K562 (cell line): ENCODE measurements around the gene DACT1. TPM values are rescaled to one million over a fixed set of nuclear protein-coding genes. Genes with fewer than 3 reads are reported as not detected.

Experiments used
- ATAC-seq: fragments of 200-7000 bp; cut with Tn5 transposase; 3 replicates; pipeline ENCODE4 v1.9.1; 2020; ENCODE audit warnings: moderate library complexity
- BruUV-seq: library from RNA; stranded (reverse); fragments of 400-500 nt; replicated peaks from 2 replicates; lab custom pipeline; 2021; lab: Mats Ljungman, UMichigan
- CTCF ChIA-PET: fragments of 300-600 bp; formaldehyde crosslinking; extraction: SDS; loops from one replicate; lab custom pipeline; 2021; ENCODE audit warnings: low intra/inter-chr PET ratio; lab: Yijun Ruan, JAX
- POLR2A ChIA-PET: fragments of 300-600, 350-650 bp; sonication (Branson Sonifier 250); formaldehyde crosslinking; extraction: SDS; loops from one replicate; lab custom pipeline; 2021; ENCODE audit warnings: antibody characterized with exemption, inconsistent platforms; lab: Yijun Ruan, JAX
- DNase-seq, 4 experiments: peaks; one replicate each; pipeline versions ENCODE4 v3.0.0 to v3.0.0-alpha.2; 2011 to 2018; ENCODE audit warnings: low spot score in 3 of 4, mixed read lengths in 3 of 4; ENCODE audit errors: extremely low read depth in 1 of 4
- FAIRE-seq: peaks from 2 replicates; lab custom pipeline; 2011; peaks lifted over from hg19 to GRCh38; lab: Jason Lieb, UNC
- H2AFZ ChIP-seq: 2 replicates; pipeline ENCODE4 v1.6.0; 2011; ENCODE audit warnings: low read depth, low read length, control low read depth, inconsistent platforms
- H3K27ac ChIP-seq: fragments of 200-600 bp; 3 replicates; pipeline ENCODE4 v1.8.0; 2011; ENCODE audit warnings: low read depth, mild to moderate bottlenecking, control low read depth, inconsistent platforms, low read length, moderate library complexity, mixed read lengths; ENCODE audit errors: extremely low read depth
- H3K27me3 ChIP-seq, 2 experiments: fragments of 300-600 bp in 1 of 2; 2 replicates in 1 of 2; 3 replicates in 1 of 2; pipeline versions ENCODE4 v1.6.0 to v1.8.0; 2011; ENCODE audit warnings: inconsistent platforms in 2 of 2, low read length in 2 of 2, mild to moderate bottlenecking in 1 of 2, mixed read lengths in 1 of 2, moderate library complexity in 1 of 2; ENCODE audit not compliant: control insufficient read depth in 2 of 2, insufficient read depth in 2 of 2
- H3K36me3 ChIP-seq: fragments of 300-600 bp; 3 replicates; pipeline ENCODE4 v1.8.0; 2011; ENCODE audit warnings: mild to moderate bottlenecking, low read length, inconsistent platforms; ENCODE audit not compliant: control insufficient read depth, insufficient read depth
- H3K4me1 ChIP-seq, 2 experiments: fragments of 200-600 bp in 1 of 2; replicated peaks in 1 of 2; 2 replicates in 1 of 2; 3 replicates in 1 of 2; pipeline versions ENCODE4 v1.5.1 to v1.8.0; 2011; ENCODE audit warnings: inconsistent platforms in 2 of 2, low read length in 2 of 2, mild to moderate bottlenecking in 1 of 2, mixed read lengths in 1 of 2, moderate library complexity in 1 of 2; ENCODE audit not compliant: control insufficient read depth in 2 of 2, insufficient read depth in 2 of 2
- H3K4me2 ChIP-seq: 2 replicates; pipeline ENCODE4 v1.6.1; 2011; ENCODE audit warnings: low read length, control low read depth, inconsistent platforms, mixed read lengths; ENCODE audit not compliant: insufficient read depth
- H3K4me3 ChIP-seq: fragments of 200-600 bp; sonication (generic), shearing (Covaris generic); 2 replicates; pipeline ENCODE4 v1.5.1; 2016; ENCODE audit warnings: control low read depth, inconsistent platforms
- H3K79me2 ChIP-seq: fragments of 200-600 bp; 3 replicates; pipeline ENCODE4 v1.8.0; 2011; ENCODE audit warnings: low read length, inconsistent platforms; ENCODE audit not compliant: control insufficient read depth, insufficient read depth
- H3K9ac ChIP-seq, 2 experiments: 2 replicates each; pipeline versions ENCODE4 v1.6.0 to v1.6.1; 2011; ENCODE audit warnings: low read depth in 2 of 2, low read length in 2 of 2, control low read depth in 1 of 2, inconsistent platforms in 1 of 2, mild to moderate bottlenecking in 1 of 2, mixed read lengths in 1 of 2; ENCODE audit not compliant: insufficient read depth in 1 of 2
- H3K9me1 ChIP-seq: one replicate; pipeline ENCODE4 v1.6.0; 2011; ENCODE audit warnings: inconsistent platforms, mild to moderate bottlenecking, low read length, moderate library complexity; ENCODE audit not compliant: control insufficient read depth, insufficient read depth
- H3K9me3 ChIP-seq: replicated peaks from 2 replicates; pipeline ENCODE4 v1.5.1; 2011; ENCODE audit warnings: low read depth, low read length, inconsistent platforms; ENCODE audit not compliant: control insufficient read depth, insufficient read depth
- H4K20me1 ChIP-seq: replicated peaks from 2 replicates; pipeline ENCODE4 v1.6.1; 2011; ENCODE audit warnings: low read length, inconsistent platforms, mixed read lengths; ENCODE audit not compliant: control insufficient read depth, insufficient read depth
- E2F6 ChIP-seq, 2 experiments: IDR thresholded peaks; 2 replicates each; pipeline ENCODE4 v1.6.1; 2011; ENCODE audit warnings: borderline replicate concordance in 1 of 2, control low read depth in 1 of 2, low read depth in 1 of 2, low read length in 1 of 2, mild to moderate bottlenecking in 1 of 2, mixed read lengths in 1 of 2, moderate library complexity in 1 of 2; ENCODE audit not compliant: insufficient read depth in 1 of 2, insufficient read length in 1 of 2, poor library complexity in 1 of 2, severe bottlenecking in 1 of 2; ENCODE audit errors: extremely low read depth in 1 of 2
- ESRRA ChIP-seq: fragments of 450-650 bp; IDR thresholded peaks from 2 replicates; pipeline ENCODE4 v1.6.1; 2014; ENCODE audit warnings: low read depth, mild to moderate bottlenecking, moderate library complexity, borderline replicate concordance
- ETV1 ChIP-seq: fragments of 450-650 bp; conservative IDR thresholded peaks from 2 replicates; pipeline ENCODE4 v1.6.1; 2016; ENCODE audit warnings: missing genetic modification characterization, control low read depth, low read depth, missing compliant biosample characterization
- HDAC1 ChIP-seq, 2 experiments: fragments of 450-650 bp; IDR thresholded peaks; 2 replicates each; pipeline ENCODE4 v1.6.1; 2016 to 2017; ENCODE audit warnings: inconsistent platforms in 1 of 2, mild to moderate bottlenecking in 1 of 2, moderate library complexity in 1 of 2
- NEUROD1 ChIP-seq: fragments of 150-350 bp; IDR thresholded peaks from 2 replicates; pipeline ENCODE4 v1.6.1; 2014; ENCODE audit warnings: borderline replicate concordance, low read length, low read depth; ENCODE audit not compliant: partially characterized antibody
- PCBP1 ChIP-seq: fragments of 200-400 bp; formaldehyde crosslinking; IDR thresholded peaks from 2 replicates; pipeline ENCODE4 v1.6.1; 2018; ENCODE audit warnings: mild to moderate bottlenecking, low read depth, low read length; ENCODE audit not compliant: poor library complexity, severe bottlenecking
- TAF7 ChIP-seq: fragments of 450-650 bp; IDR thresholded peaks from 2 replicates; pipeline ENCODE4 v1.6.1; 2016; ENCODE audit warnings: missing genetic modification characterization, missing compliant biosample characterization
- ZBTB8A ChIP-seq: fragments of 450-650 bp; IDR thresholded peaks from 2 replicates; pipeline ENCODE4 v1.6.1; 2018; ENCODE audit warnings: mild to moderate bottlenecking, moderate library complexity; ENCODE audit not compliant: partially characterized antibody
- ZFP1 ChIP-seq: fragments of 450-650 bp; formaldehyde crosslinking; IDR thresholded peaks from 2 replicates; pipeline ENCODE4 v1.4.0; 2020; ENCODE audit warnings: mild to moderate bottlenecking, mixed read lengths
- ZNF140 ChIP-seq: fragments of 250-450 bp; sonication (Bioruptor Pico); IDR thresholded peaks from 2 replicates; pipeline ENCODE4 v1.8.0; 2021; ENCODE audit warnings: moderate library complexity, mild to moderate bottlenecking, inconsistent platforms
- ZNF445 ChIP-seq: fragments of 250-450 bp; sonication (Bioruptor Pico); IDR thresholded peaks from 2 replicates; pipeline ENCODE4 v1.4.0; 2020; ENCODE audit warnings: low read depth, mild to moderate bottlenecking, moderate library complexity
- WGBS: fragments of 100-300 bp; shearing (Covaris generic); methylation state at CpG from one replicate; pipeline ENCODE4 v1.1.6; 2016; ENCODE audit warnings: low coverage, mixed read lengths; ENCODE audit not compliant: insufficient coverage; ENCODE audit errors: missing lambda C conversion rate; 5-methylcytosine and 5-hydroxymethylcytosine counted together
- in situ Hi-C: fragments of 300-500 bp; cut with MboI; formaldehyde crosslinking; loops from 4 replicates; pipeline ENCODE4 v1.15.0; 2018; ENCODE audit warnings: inconsistent platforms, mixed read lengths
- intact Hi-C: fragments of 100-400 bp; cut with micrococcal nuclease; formaldehyde crosslinking; loops from 2 replicates; pipeline ENCODE4 v1.14.2; 2022
- polyA plus RNA-seq, 8 experiments: library from polyadenylated mRNA; depleted of rRNA in 4 of 8; stranded (reverse) in 5 of 8; unstranded in 3 of 8; fragments of >200 nt; fragmentation: Nextera tagmentation in 2 of 8; fragmentation: Illumina TruSeq in 1 of 8; extraction: Ambion mirVana in 2 of 8; extraction: Trizol in 1 of 8; gene quantifications; 2 replicates each; pipeline versions ENCODE4 v1.2.1 to v1.2.3, GENCODE V29; 2011 to 2014; ENCODE audit warnings: inconsistent platforms in 1 of 8, missing spikeins in 1 of 8
- total RNA-seq, 7 experiments: library from RNA; depleted of rRNA in 6 of 7; stranded (reverse); fragments of >200 nt in 6 of 7; fragmentation: Illumina TruSeq in 2 of 7; extraction: Trizol in 2 of 7; gene quantifications; 2 replicates each; pipeline versions ENCODE4 v1.2.1 to v1.2.3, GENCODE V29; 2011 to 2021; ENCODE audit warnings: low replicate concordance in 1 of 7
- TF ChIP-seq, protein P1 (sequence below): sonication (generic); formaldehyde crosslinking; IDR thresholded peaks from 2 replicates; pipeline ENCODE4 v1.8.0; 2023; ENCODE audit warnings: mild to moderate bottlenecking, missing genetic modification reagents

Gene DACT1
- total and polyA plus RNA-seq, 9 of the 15 experiments (the other 6 are each of a cell fraction or from before 2014, with no cell fraction given): 0.07 to 0.30 (median 0.13) TPM

- TF ChIP-seq ZFP1 (CRISPR knock-in tag) (no peak), HDAC1 (IDR thresholded peaks at IDR 0.05) (no peak)
Observed at GRCh38 chr14:58598028-58598803, 39.5 kb upstream of the DACT1 start (continued).

GRCh38 chr14:58598804-58599525, 38.8 kb upstream of the DACT1 start:
- POLR2A ChIA-PET: no interaction called here
- Histone ChIP-seq H3K4me3 (no peak overlapping the region), H3K27ac (no peak overlapping the region), H4K20me1 (no peaks in the 10 kb centered on the region), H3K79me2 (no peaks in the 10 kb centered on the region), H3K36me3 (no peaks in the 10 kb centered on the region), H3K9me3 (no peaks in the 10 kb centered on the region), H3K27me3 (no peaks in the 10 kb centered on the region), H3K4me2 (no peak overlapping the region), H3K4me1 (no peaks in the 10 kb centered on the region), H2AFZ (no peak overlapping the region), H3K9me1 (no peaks in the 10 kb centered on the region), H3K9ac (no peak overlapping the region)
- ATAC-seq (no peak), DNase-seq (no peak), FAIRE-seq (no peak)
- under 1% methylated on average over 11 of the region's 11 CpGs for WGBS
- in situ Hi-C loops: no loop called here
- CTCF ChIA-PET: no interaction called here
- BruUV-seq: no TSS peak
- intact Hi-C loops: no loop called here
- TF ChIP-seq ZNF445 (CRISPR knock-in tag) (no peak), E2F6 (IDR thresholded peaks at IDR 0.05; ENCODE audit: borderline replicate concordance in 1 of 2, extremely low read depth in 1 of 2, insufficient read depth in 1 of 2, insufficient read length in 1 of 2, low read depth in 1 of 2, low read length in 1 of 2, poor library complexity in 1 of 2, severe bottlenecking in 1 of 2) (no peak), ZBTB8A (no peak), NEUROD1 (no peak), ZNF140 (no peak), ESRRA (no peak), TAF7 (tag) (no peak), ETV1 (tag) (no peak), PCBP1 (no peak)
- TF ChIP-seq, protein P1, sequence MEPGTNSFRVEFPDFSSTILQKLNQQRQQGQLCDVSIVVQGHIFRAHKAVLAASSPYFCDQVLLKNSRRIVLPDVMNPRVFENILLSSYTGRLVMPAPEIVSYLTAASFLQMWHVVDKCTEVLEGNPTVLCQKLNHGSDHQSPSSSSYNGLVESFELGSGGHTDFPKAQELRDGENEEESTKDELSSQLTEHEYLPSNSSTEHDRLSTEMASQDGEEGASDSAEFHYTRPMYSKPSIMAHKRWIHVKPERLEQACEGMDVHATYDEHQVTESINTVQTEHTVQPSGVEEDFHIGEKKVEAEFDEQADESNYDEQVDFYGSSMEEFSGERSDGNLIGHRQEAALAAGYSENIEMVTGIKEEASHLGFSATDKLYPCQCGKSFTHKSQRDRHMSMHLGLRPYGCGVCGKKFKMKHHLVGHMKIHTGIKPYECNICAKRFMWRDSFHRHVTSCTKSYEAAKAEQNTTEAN (CRISPR knock-in tag): no peak
